BLaER1 (cell line): Measurements from ENCODE around the gene BZW2.
"Not testable (repeated sequence)": the region's sequence is repeated elsewhere in the genome, so short reads cannot be mapped to it uniquely, and the experiment has no call there.

ENCODE experiments used
- H3K27ac ChIP-seq: shearing (Covaris generic); formaldehyde crosslinking; 2 replicates; pipeline ENCODE4 v1.8.1; 2022
- H3K27me3 ChIP-seq: shearing (Covaris generic); formaldehyde crosslinking; 2 replicates; pipeline ENCODE4 v1.8.1; 2022
- H3K36me3 ChIP-seq: shearing (Covaris generic); formaldehyde crosslinking; 2 replicates; pipeline ENCODE4 v1.8.1; 2022
- H3K4me1 ChIP-seq: shearing (Covaris generic); formaldehyde crosslinking; 2 replicates; pipeline ENCODE4 v1.8.1; 2022
- H3K4me2 ChIP-seq: shearing (Covaris generic); formaldehyde crosslinking; 2 replicates; pipeline ENCODE4 v1.8.1; 2022
- H3K4me3 ChIP-seq: shearing (Covaris generic); formaldehyde crosslinking; 2 replicates; pipeline ENCODE4 v1.8.1; 2022
- H3K9ac ChIP-seq: shearing (Covaris generic); formaldehyde crosslinking; 2 replicates; pipeline ENCODE4 v1.8.1; 2022
- H3K9me3 ChIP-seq: shearing (Covaris generic); formaldehyde crosslinking; 2 replicates; pipeline ENCODE4 v1.8.1; 2022
- H4K20me1 ChIP-seq: shearing (Covaris generic); formaldehyde crosslinking; 2 replicates; pipeline ENCODE4 v1.8.1; 2022
- Cebpa-rat ChIP-seq: shearing (Covaris generic); IDR thresholded peaks from 2 replicates; pipeline ENCODE4 v1.8.1; 2022

BZW2 gene

GRCh38 chr7:16655394-16655793 lies 9.4 kb downstream of the BZW2 start:
- H3K36me3 ChIP-seq, result peaks cover 30% of the 10 kb centered on the region; the same call in 1 of the 2 replicates
- no peak overlapping the region for H3K27ac ChIP-seq
- TF ChIP-seq Cebpa-rat, result no peak
- H3K27me3 ChIP-seq, result no peaks in the 10 kb centered on the region
- peaks cover 95% of the 10 kb centered on the region for H4K20me1 ChIP-seq
- H3K4me3 ChIP-seq, result no peak overlapping the region
- H3K9ac ChIP-seq, result no peak overlapping the region
- H3K4me1 ChIP-seq, result peaks cover 21% of the 10 kb centered on the region
- no peak overlapping the region for H3K4me2 ChIP-seq
- no peaks in the 10 kb centered on the region for H3K9me3 ChIP-seq

GRCh38 chr7:16656141-16656540 lies 10.2 kb downstream of the BZW2 start:
- no peaks in the 10 kb centered on the region for H3K9me3 ChIP-seq
- H4K20me1 ChIP-seq, result peaks cover 95% of the 10 kb centered on the region
- no peak overlapping the region for H3K4me2 ChIP-seq
- H3K36me3 ChIP-seq, result peaks cover 30% of the 10 kb centered on the region; the same call in 1 of the 2 replicates
- no peak overlapping the region for H3K9ac ChIP-seq
- no peak overlapping the region for H3K27ac ChIP-seq
- peaks cover 22% of the 10 kb centered on the region for H3K4me1 ChIP-seq
- H3K27me3 ChIP-seq, result no peaks in the 10 kb centered on the region
- no peak for TF ChIP-seq Cebpa-rat
- H3K4me3 ChIP-seq, result no peak overlapping the region

GRCh38 chr7:16657656-16658279 lies 11.8 kb downstream of the BZW2 start:
- no peak overlapping the region for H3K9ac ChIP-seq
- H3K9me3 ChIP-seq, result no peaks in the 10 kb centered on the region

GRCh38 chr7:16659854-16660497 lies 14.0 kb downstream of the BZW2 start:
- not testable (repeated sequence) for H3K4me3 ChIP-seq, H3K4me2 ChIP-seq, H3K9ac ChIP-seq, H3K27me3 ChIP-seq, H3K27ac ChIP-seq, H3K9me3 ChIP-seq
- peaks cover 26% of the 10 kb centered on the region for H3K36me3 ChIP-seq
- peaks cover 95% of the 10 kb centered on the region for H4K20me1 ChIP-seq
- H3K4me1 ChIP-seq, result peaks cover 27% of the 10 kb centered on the region

More at GRCh38 chr7:16657656-16658279, 11.8 kb downstream of the BZW2 start:
- Histone ChIP-seq H3K4me2 (peak overlapping the region; percentile 35), H4K20me1 (peaks cover 95% of the 10 kb centered on the region), H3K27ac (no peak overlapping the region), H3K36me3 (peaks cover 18% of the 10 kb centered on the region; the same call in 1 of the 2 replicates), H3K4me1 (peaks cover 27% of the 10 kb centered on the region), H3K4me3 (no peak overlapping the region), H3K27me3 (no peaks in the 10 kb centered on the region)
- TF ChIP-seq Cebpa-rat, result no peak

GRCh38 chr7:16660702-16661464 lies 14.9 kb downstream of the BZW2 start:
- no peak overlapping the region for H3K4me2 ChIP-seq

GRCh38 chr7:16661924-16662323 lies 15.9 kb downstream of the BZW2 start:
- Histone ChIP-seq H4K20me1 (peaks cover 95% of the 10 kb centered on the region), H3K4me3 (no peak overlapping the region), H3K36me3 (peaks cover 36% of the 10 kb centered on the region), H3K9ac (no peak overlapping the region), H3K9me3 (no peaks in the 10 kb centered on the region), H3K4me2 (peak overlapping the region; percentile 6; the same call in 1 of the 2 replicates), H3K27me3 (no peaks in the 10 kb centered on the region), H3K4me1 (peaks cover 27% of the 10 kb centered on the region), H3K27ac (no peak overlapping the region)
- TF ChIP-seq Cebpa-rat, result no peak

More at GRCh38 chr7:16660702-16661464, 14.9 kb downstream of the BZW2 start:
- H3K4me1 ChIP-seq, result peaks cover 27% of the 10 kb centered on the region
- no peak overlapping the region for H3K9ac ChIP-seq
- no peaks in the 10 kb centered on the region for H3K9me3 ChIP-seq
- H3K27me3 ChIP-seq, result no peaks in the 10 kb centered on the region
- peaks cover 35% of the 10 kb centered on the region for H3K36me3 ChIP-seq
- peaks cover 95% of the 10 kb centered on the region for H4K20me1 ChIP-seq
- no peak for TF ChIP-seq Cebpa-rat
- no peak overlapping the region for H3K4me3 ChIP-seq
- H3K27ac ChIP-seq, result no peak overlapping the region

- Histone ChIP-seq H4K20me1 (peaks cover 99% of the 10 kb centered on the region), H3K4me1 (peaks cover 4% of the 10 kb centered on the region), H3K4me2 (no peak overlapping the region), H3K27ac (no peak overlapping the region), H3K36me3 (peaks cover 82% of the 10 kb centered on the region), H3K9me3 (peaks cover 8% of the 10 kb centered on the region; the same call in 1 of the 2 replicates), H3K4me3 (no peak overlapping the region), H3K9ac (no peak overlapping the region), H3K27me3 (no peaks in the 10 kb centered on the region)
- no peak for TF ChIP-seq Cebpa-rat
Observed at GRCh38 chr7:16667355-16667754, 21.4 kb downstream of the BZW2 start.

- Histone ChIP-seq H3K4me3 (no peak overlapping the region), H4K20me1 (peaks cover 98% of the 10 kb centered on the region), H3K4me2 (no peak overlapping the region), H3K27ac (no peak overlapping the region), H3K4me1 (no peaks in the 10 kb centered on the region), H3K9ac (no peak overlapping the region), H3K36me3 (peaks cover 91% of the 10 kb centered on the region), H3K27me3 (no peaks in the 10 kb centered on the region), H3K9me3 (peaks cover 8% of the 10 kb centered on the region; the same call in 1 of the 2 replicates)
- TF ChIP-seq Cebpa-rat, result no peak
Observed at GRCh38 chr7:16668049-16668858, 22.3 kb downstream of the BZW2 start.

GRCh38 chr7:16668978-16669377 lies 23.0 kb downstream of the BZW2 start:
- Histone ChIP-seq H3K4me1 (no peaks in the 10 kb centered on the region), H3K27me3 (no peaks in the 10 kb centered on the region), H3K9me3 (peaks cover 8% of the 10 kb centered on the region; the same call in 1 of the 2 replicates), H3K4me2 (no peak overlapping the region), H3K36me3 (peaks cover 99% of the 10 kb centered on the region), H4K20me1 (peaks cover 97% of the 10 kb centered on the region), H3K27ac (no peak overlapping the region), H3K4me3 (no peak overlapping the region), H3K9ac (no peak overlapping the region)
- TF ChIP-seq Cebpa-rat, result no peak
